Liver (tissue), 3 donors: ENCODE data around the gene PKNOX1.

ENCODE experiments used
- EGR1 ChIP-seq, 2 donors: IDR thresholded peaks; 2 replicates each; pipeline ENCODE4 v1.6.1; 2016 to 2018; ENCODE audit warnings: antibody characterized with exemption in 2 of 2, low read depth in 2 of 2
- GABPA ChIP-seq, 2 donors: IDR thresholded peaks in 1 of 2; conservative IDR thresholded peaks in 1 of 2; 2 replicates each; pipeline ENCODE4 v1.6.1; 2016; ENCODE audit warnings: antibody characterized with exemption in 2 of 2, mild to moderate bottlenecking in 1 of 2, moderate library complexity in 1 of 2
- HNF4G ChIP-seq: IDR thresholded peaks from 2 replicates; pipeline ENCODE4 v1.6.1; 2016; ENCODE audit warnings: antibody characterized with exemption
- JUND ChIP-seq, 2 donors: IDR thresholded peaks; 2 replicates each; pipeline ENCODE4 v1.6.1; 2016; ENCODE audit warnings: antibody characterized with exemption in 2 of 2
- RAD21 ChIP-seq, 2 donors: IDR thresholded peaks; 2 replicates each; pipeline ENCODE4 v1.6.1; 2016; ENCODE audit warnings: antibody characterized with exemption in 2 of 2, mild to moderate bottlenecking in 2 of 2
- TAF1 ChIP-seq: conservative IDR thresholded peaks from 2 replicates; pipeline ENCODE4 v1.6.1; 2016; ENCODE audit warnings: antibody characterized with exemption, mild to moderate bottlenecking
- YY1 ChIP-seq: IDR thresholded peaks from 2 replicates; pipeline ENCODE4 v1.6.1; 2016; ENCODE audit warnings: antibody characterized with exemption, mild to moderate bottlenecking
- TF ChIP-seq, protein P1 (sequence below): IDR thresholded peaks from 2 replicates; pipeline ENCODE4 v1.6.1; 2016; ENCODE audit warnings: antibody characterized with exemption, mild to moderate bottlenecking
- TF ChIP-seq, protein P2 (sequence below): fragments of 150-350 bp; IDR thresholded peaks from 2 replicates; pipeline ENCODE4 v1.5.1; 2017; ENCODE audit warnings: improper control_type of control experiment, low read depth, low read length; ENCODE audit not compliant: missing input control
- TF ChIP-seq, protein P3 (sequence below): IDR thresholded peaks from 2 replicates; pipeline ENCODE4 v1.6.1; 2016; ENCODE audit warnings: antibody characterized with exemption
- donor health status: healthy.
- donor health status: healthy.

DNA sequence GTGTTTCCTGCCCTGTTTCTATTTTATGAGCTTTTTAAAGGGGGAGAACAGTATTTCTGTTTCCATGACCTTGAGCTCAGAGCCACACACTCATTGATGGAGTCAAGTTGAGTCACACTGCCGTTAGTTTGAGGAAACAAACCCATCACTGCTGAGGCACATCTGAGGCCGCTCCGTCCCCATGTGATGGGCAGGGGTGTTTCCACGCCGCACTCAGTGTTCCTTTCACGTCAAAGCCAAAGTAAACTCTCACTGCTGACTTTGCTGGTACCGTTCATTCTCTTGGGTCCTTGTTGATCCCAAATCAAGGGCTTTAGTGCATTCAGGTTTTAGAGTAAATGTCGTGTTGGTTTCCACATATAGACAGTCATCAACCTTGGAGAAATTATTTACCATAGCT, 48.8 kb downstream of the PKNOX1 start:
- TF ChIP-seq, protein P1, sequence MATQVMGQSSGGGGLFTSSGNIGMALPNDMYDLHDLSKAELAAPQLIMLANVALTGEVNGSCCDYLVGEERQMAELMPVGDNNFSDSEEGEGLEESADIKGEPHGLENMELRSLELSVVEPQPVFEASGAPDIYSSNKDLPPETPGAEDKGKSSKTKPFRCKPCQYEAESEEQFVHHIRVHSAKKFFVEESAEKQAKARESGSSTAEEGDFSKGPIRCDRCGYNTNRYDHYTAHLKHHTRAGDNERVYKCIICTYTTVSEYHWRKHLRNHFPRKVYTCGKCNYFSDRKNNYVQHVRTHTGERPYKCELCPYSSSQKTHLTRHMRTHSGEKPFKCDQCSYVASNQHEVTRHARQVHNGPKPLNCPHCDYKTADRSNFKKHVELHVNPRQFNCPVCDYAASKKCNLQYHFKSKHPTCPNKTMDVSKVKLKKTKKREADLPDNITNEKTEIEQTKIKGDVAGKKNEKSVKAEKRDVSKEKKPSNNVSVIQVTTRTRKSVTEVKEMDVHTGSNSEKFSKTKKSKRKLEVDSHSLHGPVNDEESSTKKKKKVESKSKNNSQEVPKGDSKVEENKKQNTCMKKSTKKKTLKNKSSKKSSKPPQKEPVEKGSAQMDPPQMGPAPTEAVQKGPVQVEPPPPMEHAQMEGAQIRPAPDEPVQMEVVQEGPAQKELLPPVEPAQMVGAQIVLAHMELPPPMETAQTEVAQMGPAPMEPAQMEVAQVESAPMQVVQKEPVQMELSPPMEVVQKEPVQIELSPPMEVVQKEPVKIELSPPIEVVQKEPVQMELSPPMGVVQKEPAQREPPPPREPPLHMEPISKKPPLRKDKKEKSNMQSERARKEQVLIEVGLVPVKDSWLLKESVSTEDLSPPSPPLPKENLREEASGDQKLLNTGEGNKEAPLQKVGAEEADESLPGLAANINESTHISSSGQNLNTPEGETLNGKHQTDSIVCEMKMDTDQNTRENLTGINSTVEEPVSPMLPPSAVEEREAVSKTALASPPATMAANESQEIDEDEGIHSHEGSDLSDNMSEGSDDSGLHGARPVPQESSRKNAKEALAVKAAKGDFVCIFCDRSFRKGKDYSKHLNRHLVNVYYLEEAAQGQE: no peak
- TF ChIP-seq, protein P2, sequence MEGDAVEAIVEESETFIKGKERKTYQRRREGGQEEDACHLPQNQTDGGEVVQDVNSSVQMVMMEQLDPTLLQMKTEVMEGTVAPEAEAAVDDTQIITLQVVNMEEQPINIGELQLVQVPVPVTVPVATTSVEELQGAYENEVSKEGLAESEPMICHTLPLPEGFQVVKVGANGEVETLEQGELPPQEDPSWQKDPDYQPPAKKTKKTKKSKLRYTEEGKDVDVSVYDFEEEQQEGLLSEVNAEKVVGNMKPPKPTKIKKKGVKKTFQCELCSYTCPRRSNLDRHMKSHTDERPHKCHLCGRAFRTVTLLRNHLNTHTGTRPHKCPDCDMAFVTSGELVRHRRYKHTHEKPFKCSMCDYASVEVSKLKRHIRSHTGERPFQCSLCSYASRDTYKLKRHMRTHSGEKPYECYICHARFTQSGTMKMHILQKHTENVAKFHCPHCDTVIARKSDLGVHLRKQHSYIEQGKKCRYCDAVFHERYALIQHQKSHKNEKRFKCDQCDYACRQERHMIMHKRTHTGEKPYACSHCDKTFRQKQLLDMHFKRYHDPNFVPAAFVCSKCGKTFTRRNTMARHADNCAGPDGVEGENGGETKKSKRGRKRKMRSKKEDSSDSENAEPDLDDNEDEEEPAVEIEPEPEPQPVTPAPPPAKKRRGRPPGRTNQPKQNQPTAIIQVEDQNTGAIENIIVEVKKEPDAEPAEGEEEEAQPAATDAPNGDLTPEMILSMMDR: no peak
- TF ChIP-seq YY1: no peak
- no peak for TF ChIP-seq TAF1
- no peak for TF ChIP-seq GABPA (IDR thresholded peaks at IDR 0.05 in 1 of 2, conservative IDR thresholded peaks at IDR 0.05 in 1 of 2)
- no peak for TF ChIP-seq RAD21 (IDR thresholded peaks at IDR 0.05)
- no peak for TF ChIP-seq EGR1 (IDR thresholded peaks at IDR 0.05; ENCODE audit: low read depth in 2 of 2)
- no peak for TF ChIP-seq HNF4G
- no peak for TF ChIP-seq JUND (IDR thresholded peaks at IDR 0.05)
- TF ChIP-seq, protein P3, sequence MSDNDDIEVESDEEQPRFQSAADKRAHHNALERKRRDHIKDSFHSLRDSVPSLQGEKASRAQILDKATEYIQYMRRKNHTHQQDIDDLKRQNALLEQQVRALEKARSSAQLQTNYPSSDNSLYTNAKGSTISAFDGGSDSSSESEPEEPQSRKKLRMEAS: no peak
